ENCODE data around the gene CSF3. TPM values are rescaled to one million over a fixed set of nuclear protein-coding genes. Genes with fewer than 3 reads are reported as not detected.

CSF3 gene
- total RNA-seq, 1 experiment from 2014 or later, result 4.0 TPM

- BruUV-seq (replicated peaks), result no TSS peak
- intact Hi-C loops (cut with micrococcal nuclease), result no loop called here
Measured at GRCh38 chr17:40056379-40057015, 41.3 kb downstream of the CSF3 start.

GRCh38 chr17:40058186-40058784, 43.0 kb downstream of the CSF3 start:
- no peak overlapping the region for H3K27ac ChIP-seq (ENCODE audit: low read length)
- H3K9ac ChIP-seq (ENCODE audit: low read length), result no peak overlapping the region
- no peaks in the 10 kb centered on the region for H4K20me1 ChIP-seq (ENCODE audit: low read length)
- H3K4me2 ChIP-seq (ENCODE audit: low read length), result no peak overlapping the region
- ATAC-seq (no peak), DNase-seq (no peak)
- H3K27me3 ChIP-seq (ENCODE audit: low read length), result no peaks in the 10 kb centered on the region
- no TSS peak for BruUV-seq (replicated peaks)
- peaks cover 7% of the 10 kb centered on the region for H3K4me1 ChIP-seq (ENCODE audit: insufficient read depth, low read length)
- H3F3A ChIP-seq (ENCODE audit: low read length, unreplicated experiment), result no peaks in the 10 kb centered on the region
- no peaks in the 10 kb centered on the region for H3K36me3 ChIP-seq (ENCODE audit: low read depth, low read length)
- ChIA-PET CTCF (no interaction called here), POLR2A (ENCODE audit: unreplicated experiment) (interaction anchor here (0.7 kb wide), 1 partner anchor 132 kb away, joined by 3 read pairs; no protein-coding TSS in a partner anchor)
- H3K9me3 ChIP-seq (ENCODE audit: low read length), result no peaks in the 10 kb centered on the region
- no peak overlapping the region for H2AFZ ChIP-seq (ENCODE audit: low read length)
- H3K9me2 ChIP-seq (replicated peaks; ENCODE audit: low read length), result no peaks in the 10 kb centered on the region
- H3K4me3 ChIP-seq (ENCODE audit: low read length), result no peak overlapping the region
- intact Hi-C loops (cut with micrococcal nuclease), result no loop called here
- TF ChIP-seq EZH2 (IDR thresholded peaks at IDR 0.05; ENCODE audit: low read length, unreplicated experiment), result no peak
- no peak for TF ChIP-seq EZH2phosphoT487 (IDR thresholded peaks at IDR 0.05; ENCODE audit: borderline replicate concordance, low read length)
- TF ChIP-seq CTCF (conservative IDR thresholded peaks at IDR 0.05; ENCODE audit: low read depth, low read length), result no peak
- H3K79me2 ChIP-seq (ENCODE audit: low read length), result peaks cover 8% of the 10 kb centered on the region; the same call in 1 of the 2 replicates

More at GRCh38 chr17:40056379-40057015, 41.3 kb downstream of the CSF3 start:
- Histone ChIP-seq H3F3A (ENCODE audit: low read length, unreplicated experiment) (no peaks in the 10 kb centered on the region), H4K20me1 (ENCODE audit: low read length) (no peaks in the 10 kb centered on the region), H3K9me2 (replicated peaks; ENCODE audit: low read length) (no peaks in the 10 kb centered on the region), H3K4me3 (ENCODE audit: low read length) (no peak overlapping the region), H3K9me3 (ENCODE audit: low read length) (no peaks in the 10 kb centered on the region), H3K9ac (ENCODE audit: low read length) (no peak overlapping the region), H3K36me3 (ENCODE audit: low read depth, low read length) (no peaks in the 10 kb centered on the region), H3K4me1 (ENCODE audit: insufficient read depth, low read length) (peaks cover 9% of the 10 kb centered on the region), H3K4me2 (ENCODE audit: low read length) (no peak overlapping the region), H3K27me3 (ENCODE audit: low read length) (no peaks in the 10 kb centered on the region), H2AFZ (ENCODE audit: low read length) (no peak overlapping the region), H3K79me2 (ENCODE audit: low read length) (peaks cover 11% of the 10 kb centered on the region; the same call in 1 of the 2 replicates), H3K27ac (ENCODE audit: low read length) (no peak overlapping the region)
- POLR2A ChIA-PET (ENCODE audit: unreplicated experiment), result no interaction called here
- CTCF ChIA-PET, result no interaction called here
- ATAC-seq (no peak), DNase-seq (no peak)
- TF ChIP-seq EZH2phosphoT487 (IDR thresholded peaks at IDR 0.05; ENCODE audit: borderline replicate concordance, low read length), result no peak
- no peak for TF ChIP-seq CTCF (conservative IDR thresholded peaks at IDR 0.05; ENCODE audit: low read depth, low read length)
- TF ChIP-seq EZH2 (IDR thresholded peaks at IDR 0.05; ENCODE audit: low read length, unreplicated experiment), result no peak

GRCh38 chr17:40058865-40059264, 43.6 kb downstream of the CSF3 start:
- ATAC-seq (no peak), DNase-seq (no peak)
- Histone ChIP-seq H2AFZ (ENCODE audit: low read length) (no peak overlapping the region), H3K36me3 (ENCODE audit: low read depth, low read length) (no peaks in the 10 kb centered on the region), H3K4me2 (ENCODE audit: low read length) (no peak overlapping the region), H3K4me1 (ENCODE audit: insufficient read depth, low read length) (peaks cover 5% of the 10 kb centered on the region; the same call in 1 of the 2 replicates), H3K9ac (ENCODE audit: low read length) (no peak overlapping the region), H3K9me2 (replicated peaks; ENCODE audit: low read length) (no peaks in the 10 kb centered on the region), H4K20me1 (ENCODE audit: low read length) (no peaks in the 10 kb centered on the region), H3K79me2 (ENCODE audit: low read length) (peaks cover 3% of the 10 kb centered on the region; the same call in 1 of the 2 replicates), H3F3A (ENCODE audit: low read length, unreplicated experiment) (no peaks in the 10 kb centered on the region), H3K27me3 (ENCODE audit: low read length) (no peaks in the 10 kb centered on the region), H3K27ac (ENCODE audit: low read length) (no peak overlapping the region), H3K9me3 (ENCODE audit: low read length) (no peaks in the 10 kb centered on the region), H3K4me3 (ENCODE audit: low read length) (no peak overlapping the region)
- CTCF ChIA-PET, result no interaction called here
- no peak for TF ChIP-seq EZH2 (IDR thresholded peaks at IDR 0.05; ENCODE audit: low read length, unreplicated experiment)
- no peak for TF ChIP-seq EZH2phosphoT487 (IDR thresholded peaks at IDR 0.05; ENCODE audit: borderline replicate concordance, low read length)
- no peak for TF ChIP-seq CTCF (conservative IDR thresholded peaks at IDR 0.05; ENCODE audit: low read depth, low read length)
- intact Hi-C loops (cut with micrococcal nuclease), result no loop called here
- POLR2A ChIA-PET (ENCODE audit: unreplicated experiment), result no interaction called here
- no TSS peak for BruUV-seq (replicated peaks)

All from PC-3 (cell line).